NB4 (cell line): ENCODE measurements around the gene PTGR2.

ENCODE experiments used
- CTCF ChIP-seq: IDR thresholded peaks from one replicate; pipeline ENCODE4 v1.5.1; 2012; ENCODE audit warnings: low read depth, low read length
- POLR2A ChIP-seq: IDR thresholded peaks from 2 replicates; pipeline ENCODE4 v1.6.1; 2011; ENCODE audit warnings: mild to moderate bottlenecking; ENCODE audit not compliant: insufficient read length; ENCODE audit errors: extremely low read depth

DNA sequence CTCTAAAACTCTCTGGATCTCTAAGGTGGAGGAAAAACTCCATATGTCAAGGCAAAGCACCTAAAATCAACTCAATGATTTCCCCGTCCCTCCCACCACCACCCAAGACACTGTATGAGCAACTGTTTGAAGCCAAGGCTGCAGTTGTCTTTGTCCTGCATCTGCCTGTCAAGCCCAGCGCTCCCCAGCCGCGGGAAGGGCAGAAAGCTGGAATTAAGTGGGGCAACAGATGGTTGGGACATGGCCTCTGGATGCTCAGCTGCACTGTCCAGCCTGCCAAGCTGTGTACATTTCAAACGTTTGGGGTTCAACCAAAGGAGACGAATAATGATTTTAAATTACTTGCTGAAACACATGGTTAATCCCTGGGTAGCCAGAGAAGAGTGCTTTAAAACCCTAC, 42.2 kb upstream of the PTGR2 start:
- TF ChIP-seq CTCF (no peak), POLR2A (no peak)
